ENCODE measurements around the gene FGR.

The FGR gene

GRCh38 chr1:27566462-27567145 is 68.4 kb downstream of the FGR start:
- no peak for TF ChIP-seq CTCF (IDR thresholded peaks at IDR 0.05; ENCODE audit: low read depth, low read length)

GRCh38 chr1:27564710-27565649 is 70.0 kb downstream of the FGR start:
- H3K4me3 ChIP-seq (ENCODE audit: low read depth, low read length) = no peak overlapping the region
- no peak for TF ChIP-seq CTCF (IDR thresholded peaks at IDR 0.05; ENCODE audit: low read depth, low read length)

More at GRCh38 chr1:27566462-27567145, 68.4 kb downstream of the FGR start:
- no peak overlapping the region for H3K4me3 ChIP-seq (ENCODE audit: low read depth, low read length)

- no peak overlapping the region for H3K4me3 ChIP-seq (ENCODE audit: low read depth, low read length)
- no peak for TF ChIP-seq CTCF (IDR thresholded peaks at IDR 0.05; ENCODE audit: low read depth, low read length)
These were observed 71.2 kb downstream of the FGR start for GRCh38 chr1:27563591-27564471.

GRCh38 chr1:27563341-27563590 is 71.7 kb downstream of the FGR start:
- no peak overlapping the region for H3K4me3 ChIP-seq (ENCODE audit: low read depth, low read length)
- no peak for TF ChIP-seq CTCF (IDR thresholded peaks at IDR 0.05; ENCODE audit: low read depth, low read length)

GRCh38 chr1:27562534-27563340 is 72.2 kb downstream of the FGR start:
- H3K4me3 ChIP-seq (ENCODE audit: low read depth, low read length) = no peak overlapping the region
- TF ChIP-seq CTCF (IDR thresholded peaks at IDR 0.05; ENCODE audit: low read depth, low read length) = no peak

Data from WI38 (cell line).